NB4 (cell line): Measurements from ENCODE around the gene STK32B.

Experiments used
- MYC ChIP-seq: IDR thresholded peaks from 2 replicates; pipeline ENCODE4 v1.6.1; 2011; ENCODE audit warnings: low read depth, low read length
- POLR2A ChIP-seq: IDR thresholded peaks from 2 replicates; pipeline ENCODE4 v1.6.1; 2011; ENCODE audit warnings: mild to moderate bottlenecking; ENCODE audit not compliant: insufficient read length; ENCODE audit errors: extremely low read depth
- TF ChIP-seq, protein P1 (sequence below): IDR thresholded peaks from one replicate; pipeline ENCODE4 v1.5.1; 2012; ENCODE audit warnings: low read depth, low read length
- TF ChIP-seq, protein P2 (sequence below): IDR thresholded peaks from 2 replicates; pipeline ENCODE4 v1.6.1; 2011; ENCODE audit warnings: low read depth, low read length

GRCh38 chr4:5157791-5158770, 106.8 kb downstream of the STK32B start:
- TF ChIP-seq, protein P1, sequence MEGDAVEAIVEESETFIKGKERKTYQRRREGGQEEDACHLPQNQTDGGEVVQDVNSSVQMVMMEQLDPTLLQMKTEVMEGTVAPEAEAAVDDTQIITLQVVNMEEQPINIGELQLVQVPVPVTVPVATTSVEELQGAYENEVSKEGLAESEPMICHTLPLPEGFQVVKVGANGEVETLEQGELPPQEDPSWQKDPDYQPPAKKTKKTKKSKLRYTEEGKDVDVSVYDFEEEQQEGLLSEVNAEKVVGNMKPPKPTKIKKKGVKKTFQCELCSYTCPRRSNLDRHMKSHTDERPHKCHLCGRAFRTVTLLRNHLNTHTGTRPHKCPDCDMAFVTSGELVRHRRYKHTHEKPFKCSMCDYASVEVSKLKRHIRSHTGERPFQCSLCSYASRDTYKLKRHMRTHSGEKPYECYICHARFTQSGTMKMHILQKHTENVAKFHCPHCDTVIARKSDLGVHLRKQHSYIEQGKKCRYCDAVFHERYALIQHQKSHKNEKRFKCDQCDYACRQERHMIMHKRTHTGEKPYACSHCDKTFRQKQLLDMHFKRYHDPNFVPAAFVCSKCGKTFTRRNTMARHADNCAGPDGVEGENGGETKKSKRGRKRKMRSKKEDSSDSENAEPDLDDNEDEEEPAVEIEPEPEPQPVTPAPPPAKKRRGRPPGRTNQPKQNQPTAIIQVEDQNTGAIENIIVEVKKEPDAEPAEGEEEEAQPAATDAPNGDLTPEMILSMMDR = no peak
- TF ChIP-seq, protein P2, sequence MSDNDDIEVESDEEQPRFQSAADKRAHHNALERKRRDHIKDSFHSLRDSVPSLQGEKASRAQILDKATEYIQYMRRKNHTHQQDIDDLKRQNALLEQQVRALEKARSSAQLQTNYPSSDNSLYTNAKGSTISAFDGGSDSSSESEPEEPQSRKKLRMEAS = no peak
- TF ChIP-seq POLR2A = no peak
- no peak for TF ChIP-seq MYC
